OCI-LY3 (cell line): Measurements from ENCODE around the gene SLC43A2.

ENCODE experiments used
- EZH2phosphoT487 ChIP-seq: fragments of 200-600 bp; shearing (Covaris generic); IDR thresholded peaks from 2 replicates; pipeline ENCODE4 v1.6.1; 2018; ENCODE audit warnings: antibody characterized with exemption, mixed run types, low read depth
- TF ChIP-seq, protein P1 (sequence below): fragments of 200-600, 300-600 bp; sonication (generic); IDR thresholded peaks from 2 replicates; pipeline ENCODE4 v1.5.1; 2014; ENCODE audit warnings: antibody characterized with exemption, low read length, low read depth

DNA sequence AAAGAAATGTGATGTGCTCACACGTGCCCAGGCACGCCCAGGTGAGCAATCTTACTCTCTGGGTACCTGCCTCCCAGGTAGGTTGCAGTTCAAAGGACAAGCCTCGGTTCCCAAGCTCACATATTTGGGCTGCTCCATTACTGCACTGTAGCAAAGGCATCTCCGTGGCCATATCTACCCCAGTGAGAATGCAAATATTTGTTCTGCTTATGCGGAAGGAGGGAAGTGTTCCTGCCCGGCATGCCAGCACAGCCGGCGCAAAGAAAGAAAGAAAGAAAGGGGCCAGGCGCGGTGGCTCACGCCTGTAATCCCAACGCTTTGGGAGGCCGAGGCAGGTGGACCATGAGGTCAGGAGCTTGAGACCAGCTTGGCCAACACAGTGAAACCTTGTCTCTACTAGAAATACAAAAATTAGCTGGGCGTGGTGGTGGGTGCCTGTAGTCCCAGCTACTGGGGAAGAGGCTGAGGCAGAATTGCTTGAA, 30.7 kb downstream of the SLC43A2 start:
- TF ChIP-seq, protein P1, sequence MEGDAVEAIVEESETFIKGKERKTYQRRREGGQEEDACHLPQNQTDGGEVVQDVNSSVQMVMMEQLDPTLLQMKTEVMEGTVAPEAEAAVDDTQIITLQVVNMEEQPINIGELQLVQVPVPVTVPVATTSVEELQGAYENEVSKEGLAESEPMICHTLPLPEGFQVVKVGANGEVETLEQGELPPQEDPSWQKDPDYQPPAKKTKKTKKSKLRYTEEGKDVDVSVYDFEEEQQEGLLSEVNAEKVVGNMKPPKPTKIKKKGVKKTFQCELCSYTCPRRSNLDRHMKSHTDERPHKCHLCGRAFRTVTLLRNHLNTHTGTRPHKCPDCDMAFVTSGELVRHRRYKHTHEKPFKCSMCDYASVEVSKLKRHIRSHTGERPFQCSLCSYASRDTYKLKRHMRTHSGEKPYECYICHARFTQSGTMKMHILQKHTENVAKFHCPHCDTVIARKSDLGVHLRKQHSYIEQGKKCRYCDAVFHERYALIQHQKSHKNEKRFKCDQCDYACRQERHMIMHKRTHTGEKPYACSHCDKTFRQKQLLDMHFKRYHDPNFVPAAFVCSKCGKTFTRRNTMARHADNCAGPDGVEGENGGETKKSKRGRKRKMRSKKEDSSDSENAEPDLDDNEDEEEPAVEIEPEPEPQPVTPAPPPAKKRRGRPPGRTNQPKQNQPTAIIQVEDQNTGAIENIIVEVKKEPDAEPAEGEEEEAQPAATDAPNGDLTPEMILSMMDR: no peak
- no peak for TF ChIP-seq EZH2phosphoT487
